ENCODE data around the gene ATP2A3.

Gene ATP2A3

DNA sequence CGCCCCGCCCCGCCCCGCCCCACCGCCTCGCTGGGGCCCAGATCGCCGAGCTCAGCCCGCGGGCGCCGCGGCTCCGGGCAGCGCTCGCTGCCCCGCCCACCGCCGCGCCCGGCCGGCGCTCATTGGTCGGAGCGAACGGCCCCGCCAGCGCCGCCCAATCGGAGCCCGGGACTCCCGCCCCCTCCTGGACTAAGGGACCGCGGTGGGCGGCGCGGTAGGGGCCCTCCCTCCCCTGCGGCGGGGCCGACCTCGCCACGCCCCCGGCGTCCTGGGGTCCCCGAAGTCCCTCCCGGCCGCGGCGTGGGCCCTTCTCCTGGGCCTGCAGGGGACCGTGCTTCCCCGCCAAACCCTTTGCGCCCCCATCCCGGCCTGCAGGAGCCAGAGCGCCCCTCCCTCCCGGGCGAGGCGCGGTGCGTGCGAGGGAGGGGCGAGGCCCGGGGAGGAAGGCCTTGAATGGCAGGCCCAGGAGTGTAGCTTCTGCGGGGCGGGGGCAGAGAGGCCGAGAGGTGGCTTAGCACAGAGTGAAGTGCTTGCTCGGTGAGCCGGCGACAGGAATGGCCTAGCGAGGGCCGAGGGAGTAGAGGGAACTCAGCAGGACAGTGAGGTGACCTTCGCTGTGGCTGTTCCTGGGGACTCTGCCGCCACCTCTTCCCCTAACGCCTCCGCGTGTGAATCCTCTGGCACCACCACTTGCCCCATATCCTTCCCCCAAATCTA lies 71.1 kb downstream of the ATP2A3 start, which contains the start of gene CAMKK1:
TSS of gene CAMKK1 (minus strand) at position 51 of the 717 bp plus-strand sequence. CDS start 7,366 bp downstream, outside the sequence.
- no peaks in the 10 kb centered on the region for H3K36me3 ChIP-seq (ENCODE audit: control insufficient read depth, insufficient read depth, low read length)
- peaks cover 63% of the 10 kb centered on the region for H3K4me1 ChIP-seq (ENCODE audit: control insufficient read depth, insufficient read depth, low read length)
- H3K9ac ChIP-seq (ENCODE audit: low read length): peak within 1 kb of the TSS; percentile 50
- no peaks in the 10 kb centered on the region for H3K27me3 ChIP-seq (ENCODE audit: control insufficient read depth, insufficient read depth, low read length)
- H3K4me3 ChIP-seq (ENCODE audit: low read length): no peak within 1 kb of the TSS
- H3K9me3 ChIP-seq (ENCODE audit: control insufficient read depth, low read length): no peaks in the 10 kb centered on the region

DNA sequence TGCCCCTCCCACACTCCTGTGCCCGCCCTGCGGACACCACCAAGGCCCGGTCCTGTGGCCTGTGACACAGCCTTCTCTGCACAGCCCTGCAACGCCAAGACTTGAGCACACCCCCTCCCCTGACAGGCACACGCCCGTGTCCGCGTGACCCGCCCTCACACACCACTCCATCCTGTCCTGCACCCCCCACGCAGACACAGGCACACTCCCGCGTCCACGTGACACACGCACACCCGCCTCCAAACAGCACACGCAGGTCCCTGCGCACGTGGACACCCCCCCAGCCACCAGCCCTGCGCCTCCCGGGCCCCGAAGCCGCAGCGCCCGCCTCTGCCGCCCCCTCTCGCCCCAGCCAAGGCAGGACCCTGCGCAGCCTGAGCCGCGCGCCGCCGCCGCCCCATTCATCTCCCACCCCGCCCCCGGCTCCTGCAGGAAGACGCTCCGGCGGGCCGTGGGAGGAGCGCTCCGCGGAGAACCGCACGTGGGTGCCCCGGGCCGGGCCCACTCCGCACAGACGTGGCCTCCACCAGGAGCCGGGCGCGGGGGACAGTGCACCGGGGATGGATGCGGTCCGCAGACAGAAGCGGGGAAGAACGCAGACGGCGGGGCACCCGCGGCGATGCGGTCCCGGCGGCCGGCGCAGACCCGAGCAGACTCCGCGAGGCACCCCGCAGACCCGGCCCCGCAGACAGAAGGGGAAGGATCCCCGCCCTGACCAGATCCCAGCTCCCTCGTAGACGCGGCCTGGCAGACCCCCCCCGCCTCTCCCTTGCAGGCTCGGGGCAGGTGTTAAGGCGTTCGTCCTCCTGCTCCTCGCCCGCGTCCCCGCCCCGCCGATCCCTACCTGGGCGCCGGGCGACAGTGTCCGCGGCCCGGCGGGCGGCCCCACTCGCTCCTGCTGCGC lies 71.9 kb downstream of the ATP2A3 start:
- Histone ChIP-seq H3K27me3 (ENCODE audit: control insufficient read depth, insufficient read depth, low read length) (no peaks in the 10 kb centered on the region), H3K36me3 (ENCODE audit: control insufficient read depth, insufficient read depth, low read length) (no peaks in the 10 kb centered on the region), H3K4me3 (ENCODE audit: low read length) (no peak overlapping the region), H3K9ac (ENCODE audit: low read length) (no peak overlapping the region), H3K9me3 (ENCODE audit: control insufficient read depth, low read length) (no peaks in the 10 kb centered on the region), H3K4me1 (ENCODE audit: control insufficient read depth, insufficient read depth, low read length) (peaks cover 71% of the 10 kb centered on the region)

DNA sequence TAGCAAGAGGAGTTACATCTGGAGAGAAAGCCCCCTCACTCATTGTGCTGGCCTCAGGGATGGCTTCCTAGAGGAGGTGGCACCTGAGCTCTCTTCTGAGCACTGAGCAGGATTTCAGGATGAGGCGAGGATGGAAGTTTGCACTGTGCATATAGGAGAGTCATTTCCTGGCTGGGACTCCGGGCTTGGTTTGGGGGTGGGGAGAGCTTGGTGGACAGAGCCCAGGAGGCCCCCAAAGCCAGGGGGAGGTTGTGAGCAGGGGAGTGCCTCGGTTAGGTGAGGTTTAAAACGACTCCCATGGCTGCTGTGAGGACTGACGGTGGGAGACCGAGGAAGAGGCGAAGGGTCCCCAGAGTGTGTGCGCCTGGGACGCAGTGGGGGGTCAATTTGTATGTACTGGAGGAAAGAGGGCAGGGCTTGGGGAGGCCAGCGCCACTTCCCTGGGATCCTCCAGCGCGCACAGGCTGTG lies 72.6 kb downstream of the ATP2A3 start:
- peaks cover 78% of the 10 kb centered on the region for H3K4me1 ChIP-seq (ENCODE audit: control insufficient read depth, insufficient read depth, low read length)
- H3K9ac ChIP-seq (ENCODE audit: low read length): no peak overlapping the region
- no peaks in the 10 kb centered on the region for H3K27me3 ChIP-seq (ENCODE audit: control insufficient read depth, insufficient read depth, low read length)
- H3K4me3 ChIP-seq (ENCODE audit: low read length): no peak overlapping the region
- no peaks in the 10 kb centered on the region for H3K9me3 ChIP-seq (ENCODE audit: control insufficient read depth, low read length)
- H3K36me3 ChIP-seq (ENCODE audit: control insufficient read depth, insufficient read depth, low read length): no peaks in the 10 kb centered on the region

DNA sequence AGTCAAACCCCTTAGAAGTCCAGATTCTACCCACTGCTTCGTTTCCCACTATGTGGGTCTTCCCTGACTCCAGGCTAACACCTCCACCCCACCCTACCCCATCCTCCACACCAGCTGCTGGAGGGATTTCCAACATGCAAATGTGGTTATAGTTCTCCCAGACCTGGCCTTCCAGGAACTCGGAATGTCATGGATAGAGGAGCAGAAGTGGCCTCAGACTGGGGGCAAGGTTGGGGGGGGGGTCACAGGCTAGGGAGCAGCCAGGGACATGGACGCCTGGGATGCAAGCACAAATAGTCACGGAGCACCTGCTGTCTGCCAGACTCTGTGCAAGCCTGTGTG lies 73.4 kb downstream of the ATP2A3 start:
- H3K4me1 ChIP-seq (ENCODE audit: control insufficient read depth, insufficient read depth, low read length): peaks cover 76% of the 10 kb centered on the region
- H3K36me3 ChIP-seq (ENCODE audit: control insufficient read depth, insufficient read depth, low read length): no peaks in the 10 kb centered on the region
- no peak overlapping the region for H3K4me3 ChIP-seq (ENCODE audit: low read length)
- H3K27me3 ChIP-seq (ENCODE audit: control insufficient read depth, insufficient read depth, low read length): no peaks in the 10 kb centered on the region
- H3K9ac ChIP-seq (ENCODE audit: low read length): peak overlapping the region; percentile 39
- no peaks in the 10 kb centered on the region for H3K9me3 ChIP-seq (ENCODE audit: control insufficient read depth, low read length)

DNA sequence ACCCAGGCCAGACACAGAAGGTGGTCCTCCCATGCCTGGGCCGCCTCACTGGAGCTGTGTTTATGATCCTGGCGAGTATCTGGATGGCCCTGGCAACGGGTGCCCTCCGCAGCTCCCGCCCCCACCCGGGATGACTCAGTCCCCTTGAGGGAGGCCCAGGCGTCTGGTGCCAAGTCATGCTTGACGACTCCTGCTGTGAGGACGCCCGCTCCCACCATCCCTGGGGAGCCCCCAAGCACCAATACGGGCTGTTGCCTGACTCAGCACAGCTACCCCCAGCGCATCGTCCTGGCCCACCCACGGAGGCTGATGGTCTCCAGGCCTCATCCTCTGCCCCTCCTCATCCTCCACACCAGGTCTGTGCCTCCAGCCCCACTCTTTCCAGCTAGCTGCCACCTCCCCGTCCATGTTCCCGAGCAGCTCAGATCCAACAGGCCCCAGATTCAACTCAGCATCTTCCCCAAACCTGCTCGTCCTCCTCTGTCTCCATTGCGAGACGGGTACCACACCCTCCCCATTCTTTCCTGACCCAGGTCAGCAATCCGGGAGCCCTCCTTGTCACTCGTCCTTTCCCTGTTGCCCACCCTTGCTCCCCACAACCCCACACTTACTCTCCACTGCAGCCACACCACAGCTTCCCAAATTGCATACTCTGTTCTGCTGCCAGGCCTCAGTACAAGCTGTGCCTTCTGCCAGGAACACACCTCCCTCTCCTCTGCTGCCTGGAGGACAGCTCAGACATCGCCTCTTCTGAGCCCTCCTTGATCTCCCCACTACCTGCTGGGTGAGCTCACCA lies 74.0 kb downstream of the ATP2A3 start:
- H3K27me3 ChIP-seq (ENCODE audit: control insufficient read depth, insufficient read depth, low read length): no peaks in the 10 kb centered on the region
- H3K9ac ChIP-seq (ENCODE audit: low read length): peak overlapping the region; percentile 39
- peaks cover 74% of the 10 kb centered on the region for H3K4me1 ChIP-seq (ENCODE audit: control insufficient read depth, insufficient read depth, low read length)
- H3K9me3 ChIP-seq (ENCODE audit: control insufficient read depth, low read length): no peaks in the 10 kb centered on the region
- no peaks in the 10 kb centered on the region for H3K36me3 ChIP-seq (ENCODE audit: control insufficient read depth, insufficient read depth, low read length)
- H3K4me3 ChIP-seq (ENCODE audit: low read length): no peak overlapping the region

DNA sequence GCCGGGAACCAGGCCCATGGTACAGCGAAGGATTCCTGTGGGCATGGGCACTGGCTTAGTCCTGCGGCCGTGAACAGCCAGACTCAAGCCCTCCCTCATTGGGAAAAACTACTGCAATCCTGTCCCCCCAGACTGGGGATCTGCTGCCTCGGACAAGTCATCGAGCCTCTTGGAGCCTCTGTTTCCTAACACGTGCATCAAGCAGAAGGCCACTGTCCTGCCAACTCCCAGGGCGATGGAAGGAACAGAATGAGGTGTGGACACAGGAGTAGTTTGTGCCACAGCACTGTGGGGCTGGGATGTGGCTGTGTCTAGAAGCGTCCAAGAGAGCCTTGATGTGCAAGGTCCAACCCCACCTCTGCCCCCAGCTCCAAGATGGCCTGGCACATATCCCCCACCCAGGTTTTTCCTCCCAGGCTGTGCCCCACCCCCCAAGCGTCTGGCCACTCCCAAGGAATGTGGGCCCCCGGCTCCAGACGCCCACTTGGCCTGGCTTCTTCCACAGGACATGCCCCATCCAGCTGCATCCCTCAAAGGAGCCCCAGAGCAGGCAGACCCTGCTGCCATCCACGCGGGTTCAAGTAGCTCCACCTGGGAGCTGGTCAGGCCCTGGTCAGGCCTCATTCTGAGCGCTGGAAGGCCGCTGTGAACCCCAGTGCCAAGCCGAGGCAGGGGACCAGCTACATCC lies 74.8 kb downstream of the ATP2A3 start:
- Histone ChIP-seq H3K27me3 (ENCODE audit: control insufficient read depth, insufficient read depth, low read length) (no peaks in the 10 kb centered on the region), H3K9me3 (ENCODE audit: control insufficient read depth, low read length) (no peaks in the 10 kb centered on the region), H3K36me3 (ENCODE audit: control insufficient read depth, insufficient read depth, low read length) (no peaks in the 10 kb centered on the region), H3K4me3 (ENCODE audit: low read length) (no peak overlapping the region), H3K4me1 (ENCODE audit: control insufficient read depth, insufficient read depth, low read length) (peaks cover 66% of the 10 kb centered on the region), H3K9ac (ENCODE audit: low read length) (peak overlapping the region; percentile 39)

DNA sequence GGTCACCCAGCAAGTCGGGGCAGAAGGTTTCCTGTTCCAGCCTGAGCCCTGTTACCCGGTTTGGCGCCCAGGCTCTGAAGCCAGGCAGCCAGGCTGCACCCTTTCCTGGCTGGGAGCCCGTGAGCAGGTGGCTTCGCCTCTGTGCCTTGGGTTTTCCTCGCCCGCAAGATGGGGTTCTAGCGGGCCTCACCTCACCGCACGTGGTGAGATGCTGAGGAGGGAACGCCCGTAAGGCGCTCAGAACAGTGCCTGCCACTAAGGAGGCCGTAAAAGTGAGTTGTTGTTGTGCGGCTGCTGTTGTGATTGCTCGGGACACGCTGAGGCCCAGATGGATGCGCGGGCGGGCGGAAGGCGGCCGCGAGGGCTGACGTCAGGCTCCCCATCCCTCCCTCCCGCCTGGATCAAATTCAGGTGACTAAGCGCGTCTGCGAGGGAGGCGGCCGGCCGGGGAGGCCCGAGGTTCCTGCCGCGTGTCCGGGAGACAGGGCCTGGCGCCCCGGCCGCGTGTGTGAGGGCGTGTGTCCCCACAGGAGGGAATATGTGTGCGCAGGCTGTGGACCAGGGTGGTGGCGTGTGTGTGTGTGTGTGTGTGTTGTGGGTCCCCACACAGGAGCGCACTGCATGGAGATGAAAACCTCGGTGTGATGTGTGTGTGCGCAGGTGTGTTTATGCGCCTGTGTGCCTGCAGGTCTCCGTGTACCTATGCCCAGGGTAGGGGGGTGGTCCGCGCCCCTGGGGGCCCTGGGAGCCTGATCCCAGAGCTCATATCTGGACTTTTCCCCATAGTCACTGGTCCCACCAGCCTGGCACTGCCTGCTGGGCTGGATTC lies 75.7 kb downstream of the ATP2A3 start:
- Histone ChIP-seq H3K9me3 (ENCODE audit: control insufficient read depth, low read length) (no peaks in the 10 kb centered on the region), H3K36me3 (ENCODE audit: control insufficient read depth, insufficient read depth, low read length) (no peaks in the 10 kb centered on the region), H3K4me1 (ENCODE audit: control insufficient read depth, insufficient read depth, low read length) (peaks cover 57% of the 10 kb centered on the region), H3K9ac (ENCODE audit: low read length) (peak overlapping the region; percentile 64), H3K4me3 (ENCODE audit: low read length) (no peak overlapping the region), H3K27me3 (ENCODE audit: control insufficient read depth, insufficient read depth, low read length) (no peaks in the 10 kb centered on the region)

DNA sequence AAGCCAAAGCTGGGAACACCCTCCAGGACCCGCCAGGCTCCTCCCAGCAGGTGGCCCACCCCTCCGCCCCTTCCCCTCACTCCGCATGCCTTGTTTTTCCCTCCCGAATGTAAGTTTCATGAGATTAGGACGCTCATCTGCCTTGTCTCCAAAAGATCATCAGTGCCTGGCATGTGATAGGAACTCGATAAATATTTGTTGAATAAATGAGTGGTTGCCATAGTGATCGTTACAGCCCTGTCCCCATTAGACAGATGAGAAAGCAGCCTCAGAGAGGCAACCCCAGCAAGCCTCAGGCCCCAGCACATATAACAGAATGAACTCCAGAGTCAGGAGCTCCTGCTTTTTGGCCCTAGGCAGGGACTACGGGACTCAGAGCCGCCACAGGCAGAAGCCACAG lies 76.4 kb downstream of the ATP2A3 start:
- Histone ChIP-seq H3K9me3 (ENCODE audit: control insufficient read depth, low read length) (no peaks in the 10 kb centered on the region), H3K4me1 (ENCODE audit: control insufficient read depth, insufficient read depth, low read length) (peaks cover 52% of the 10 kb centered on the region), H3K27me3 (ENCODE audit: control insufficient read depth, insufficient read depth, low read length) (no peaks in the 10 kb centered on the region), H3K9ac (ENCODE audit: low read length) (peak overlapping the region; percentile 64), H3K4me3 (ENCODE audit: low read length) (no peak overlapping the region), H3K36me3 (ENCODE audit: control insufficient read depth, insufficient read depth, low read length) (no peaks in the 10 kb centered on the region)

DNA sequence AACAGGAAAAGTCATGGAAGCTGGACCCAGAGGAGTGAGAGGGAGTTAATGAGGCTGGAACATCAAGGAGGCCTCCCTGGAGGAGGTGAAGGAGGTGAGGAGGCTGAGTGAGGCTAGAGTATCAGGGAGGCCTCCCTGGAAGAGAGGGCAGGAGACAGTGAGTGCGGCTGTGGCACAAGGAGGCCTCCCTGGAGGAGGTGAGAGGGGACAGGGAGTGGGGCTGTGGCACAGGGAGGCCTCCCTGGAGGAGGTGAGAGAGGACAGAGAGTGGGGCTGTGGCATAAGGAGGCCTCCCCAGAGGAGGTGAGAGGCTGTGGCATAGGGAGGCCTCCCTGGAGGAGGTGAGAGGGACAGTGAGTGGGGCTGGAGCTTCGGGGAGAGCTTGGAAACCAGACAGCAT lies 76.8 kb downstream of the ATP2A3 start:
- no peaks in the 10 kb centered on the region for H3K27me3 ChIP-seq (ENCODE audit: control insufficient read depth, insufficient read depth, low read length)
- H3K9me3 ChIP-seq (ENCODE audit: control insufficient read depth, low read length): no peaks in the 10 kb centered on the region
- H3K36me3 ChIP-seq (ENCODE audit: control insufficient read depth, insufficient read depth, low read length): no peaks in the 10 kb centered on the region
- H3K4me1 ChIP-seq (ENCODE audit: control insufficient read depth, insufficient read depth, low read length): peaks cover 52% of the 10 kb centered on the region
- no peak overlapping the region for H3K4me3 ChIP-seq (ENCODE audit: low read length)
- H3K9ac ChIP-seq (ENCODE audit: low read length): peak overlapping the region; percentile 64

DNA sequence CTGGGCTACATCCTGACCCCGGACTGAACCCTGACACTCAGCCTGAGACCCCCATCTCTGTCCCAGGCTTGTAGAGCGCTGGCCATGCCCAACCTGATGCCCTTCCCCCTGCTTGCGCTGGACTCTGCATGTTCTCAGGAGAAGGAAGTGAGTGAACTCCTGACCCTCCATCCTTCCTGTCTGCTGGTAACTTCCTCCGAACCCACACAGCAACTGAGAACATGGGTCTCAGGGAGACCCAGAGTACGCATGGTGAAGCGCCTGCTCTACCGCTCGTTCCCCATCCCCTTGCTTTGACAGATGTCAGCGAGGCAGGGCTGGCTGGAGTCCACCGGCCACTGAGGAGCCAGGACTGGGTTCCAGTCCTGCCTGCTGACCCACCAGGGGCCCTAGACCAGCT lies 77.5 kb downstream of the ATP2A3 start:
- Histone ChIP-seq H3K27me3 (ENCODE audit: control insufficient read depth, insufficient read depth, low read length) (no peaks in the 10 kb centered on the region), H3K9me3 (ENCODE audit: control insufficient read depth, low read length) (no peaks in the 10 kb centered on the region), H3K36me3 (ENCODE audit: control insufficient read depth, insufficient read depth, low read length) (no peaks in the 10 kb centered on the region), H3K9ac (ENCODE audit: low read length) (peak overlapping the region; percentile 64), H3K4me1 (ENCODE audit: control insufficient read depth, insufficient read depth, low read length) (peaks cover 49% of the 10 kb centered on the region), H3K4me3 (ENCODE audit: low read length) (no peak overlapping the region)

DNA sequence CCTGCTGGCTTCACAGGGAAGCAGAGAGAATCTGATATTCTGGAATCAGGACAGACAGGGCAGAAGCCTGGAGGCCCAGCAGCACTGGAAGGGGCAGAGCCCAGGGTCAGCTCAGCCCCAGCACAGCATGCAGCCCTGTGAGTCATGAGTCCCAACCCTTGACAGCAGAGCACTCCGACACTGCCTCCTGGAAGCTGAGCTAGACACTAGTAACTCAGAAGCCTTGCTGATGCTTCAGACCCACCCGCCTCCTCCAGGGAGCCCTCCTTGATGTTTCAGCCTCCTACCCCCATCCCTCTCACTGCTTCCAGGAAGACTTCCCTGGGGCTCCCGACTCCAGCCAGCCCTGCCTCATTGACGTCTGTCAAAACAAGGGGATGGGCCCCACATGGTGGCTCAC lies 78.3 kb downstream of the ATP2A3 start:
- Histone ChIP-seq H3K4me3 (ENCODE audit: low read length) (no peak overlapping the region), H3K4me1 (ENCODE audit: control insufficient read depth, insufficient read depth, low read length) (peaks cover 44% of the 10 kb centered on the region), H3K9ac (ENCODE audit: low read length) (no peak overlapping the region), H3K27me3 (ENCODE audit: control insufficient read depth, insufficient read depth, low read length) (no peaks in the 10 kb centered on the region), H3K9me3 (ENCODE audit: control insufficient read depth, low read length) (no peaks in the 10 kb centered on the region), H3K36me3 (ENCODE audit: control insufficient read depth, insufficient read depth, low read length) (no peaks in the 10 kb centered on the region)
